ENCODE measurements around the gene SP140. TPM values are rescaled to one million over a fixed set of nuclear protein-coding genes. Genes with fewer than 3 reads are reported as not detected.

SP140 gene
- total and polyA plus RNA-seq, 2 of the 8 experiments (the other 6 are each of a cell fraction or from before 2014, with no cell fraction given), result 0.23 to 1.3 TPM

GRCh38 chr2:230254152-230254881 lies 28.8 kb downstream of the SP140 start:
- H3K4me3 ChIP-seq (ENCODE audit: extremely low read depth in 1 of 4, insufficient read depth in 2 of 4, low read depth in 3 of 4, low read length in 4 of 4), result no peak overlapping the region
- no peaks in the 10 kb centered on the region for H3K79me1 ChIP-seq (ENCODE audit: low read depth, low read length)
- ChIA-PET POLR2A (ENCODE audit: partially characterized antibody) (no interaction called here), CTCF (ENCODE audit: partially characterized antibody) (no interaction called here)
- no peaks in the 10 kb centered on the region for H3K36me3 ChIP-seq (ENCODE audit: control insufficient read depth in 2 of 4, insufficient read depth in 4 of 4, low read length in 3 of 4)
- H2BK120ac ChIP-seq (replicated peaks; ENCODE audit: low read depth, low read length), result no peak overlapping the region
- no peaks in the 10 kb centered on the region for H3K9me3 ChIP-seq (ENCODE audit: insufficient read depth in 2 of 2, low read depth in 1 of 2, low read length in 1 of 2)
- no peaks in the 10 kb centered on the region for H3K4me1 ChIP-seq (replicated peaks in 1 of 4; ENCODE audit: control insufficient read depth in 3 of 4, insufficient read depth in 4 of 4, low read length in 3 of 4)
- H3K9ac ChIP-seq (replicated peaks in 1 of 4; ENCODE audit: extremely low read depth in 1 of 4, low read depth in 3 of 4, low read length in 3 of 4), result no peak overlapping the region
- no peak overlapping the region for H2BK20ac ChIP-seq (ENCODE audit: low read length)
- no peak overlapping the region for H2BK12ac ChIP-seq (ENCODE audit: low read depth, low read length)
- no peak overlapping the region for H3K27ac ChIP-seq (ENCODE audit: low read depth, low read length)
- no peak overlapping the region for H3K18ac ChIP-seq (ENCODE audit: extremely low read depth, low read length)
- no peak overlapping the region for H3K4me2 ChIP-seq (ENCODE audit: insufficient read depth in 1 of 2, low read depth in 2 of 2, low read length in 2 of 2)
- no peak overlapping the region for H4K91ac ChIP-seq (replicated peaks; ENCODE audit: insufficient read length, low read length)
- no peak overlapping the region for H4K8ac ChIP-seq (ENCODE audit: extremely low read depth, insufficient read depth, low read length)
- H2BK15ac ChIP-seq (ENCODE audit: low read length), result no peak overlapping the region
- H3K79me2 ChIP-seq (ENCODE audit: control insufficient read depth in 1 of 2, insufficient read depth in 2 of 2, low read length in 2 of 2), result no peaks in the 10 kb centered on the region
- DNase-seq (ENCODE audit: low read depth in 1 of 2, low spot score in 2 of 2) (no peak), FAIRE-seq (no peak)
- H4K20me1 ChIP-seq (replicated peaks in 1 of 2; ENCODE audit: control insufficient read depth in 1 of 2, insufficient read depth in 2 of 2, low read length in 2 of 2), result no peaks in the 10 kb centered on the region
- H3K27me3 ChIP-seq (replicated peaks in 1 of 4; ENCODE audit: control insufficient read depth in 3 of 4, extremely low read depth in 1 of 4, insufficient read depth in 3 of 4, low read length in 3 of 4), result no peaks in the 10 kb centered on the region
- 91% methylated on average over 4 of the region's 4 CpGs; no CpG with 5 or more reads in 1 of the 2 experiments for WGBS, 2 experiments (ENCODE audit: extremely low coverage in 1 of 2, insufficient coverage in 1 of 2, insufficient read length in 1 of 2, insufficient replicate concordance in 2 of 2, low coverage in 1 of 2, low lambda C conversion rate in 2 of 2, missing lambda C conversion rate in 1 of 2)
- H2AK5ac ChIP-seq (ENCODE audit: low read depth, low read length), result no peak overlapping the region
- 0 out of 2 replicates have a peak overlapping the region, but pooled peaks have one; percentile 23 for H2AFZ ChIP-seq (ENCODE audit: low read length)
- H2BK5ac ChIP-seq (ENCODE audit: low read depth, low read length), result no peak overlapping the region
- H4K5ac ChIP-seq (ENCODE audit: insufficient read length, low read depth, low read length), result no peak overlapping the region
- H3K56ac ChIP-seq (replicated peaks; ENCODE audit: insufficient read length, low read depth, low read length), result no peak overlapping the region
- no peak overlapping the region for H3K14ac ChIP-seq (ENCODE audit: insufficient read length)
- no peak overlapping the region for H3K4ac ChIP-seq (replicated peaks; ENCODE audit: insufficient read length, low read depth, low read length)
- no peaks in the 10 kb centered on the region for H3K23me2 ChIP-seq (ENCODE audit: low read depth, low read length)
- H3K23ac ChIP-seq (ENCODE audit: insufficient read length), result no peak overlapping the region
- no peak for TF ChIP-seq KDM1A (IDR thresholded peaks at IDR 0.05; ENCODE audit: borderline replicate concordance, low read length)
- TF ChIP-seq TCF12 (IDR thresholded peaks at IDR 0.05; ENCODE audit: low read depth, low read length), result no peak
- TF ChIP-seq RBBP5 (IDR thresholded peaks at IDR 0.05; ENCODE audit: borderline replicate concordance, low read depth, low read length), result no peak
- TF ChIP-seq SIX5 (IDR thresholded peaks at IDR 0.05; ENCODE audit: low read depth, low read length), result no peak
- no peak for TF ChIP-seq ATF3 (IDR thresholded peaks at IDR 0.05; ENCODE audit: insufficient read depth, low read depth, low read length)
- no peak for TF ChIP-seq CBX5 (IDR thresholded peaks at IDR 0.05; ENCODE audit: low read depth, low read length)
- TF ChIP-seq TAF7 (optimal IDR thresholded peaks at IDR 0.05; ENCODE audit: borderline replicate concordance, low read depth, low read length), result no peak
- TF ChIP-seq TBP (IDR thresholded peaks at IDR 0.05; ENCODE audit: low read depth, low read length), result no peak
- TF ChIP-seq CTCF (IDR thresholded peaks at IDR 0.05; ENCODE audit: control extremely low read depth in 1 of 3, insufficient read depth in 1 of 3, low read depth in 1 of 3, low read length in 3 of 3), result no peak
- no peak for TF ChIP-seq BRCA1 (IDR thresholded peaks at IDR 0.05; ENCODE audit: low read depth, low read length)
- TF ChIP-seq CEBPB (IDR thresholded peaks at IDR 0.05; ENCODE audit: low read depth, low read length), result no peak
